ENCODE measurements around the gene TTC23.

The TTC23 gene

DNA sequence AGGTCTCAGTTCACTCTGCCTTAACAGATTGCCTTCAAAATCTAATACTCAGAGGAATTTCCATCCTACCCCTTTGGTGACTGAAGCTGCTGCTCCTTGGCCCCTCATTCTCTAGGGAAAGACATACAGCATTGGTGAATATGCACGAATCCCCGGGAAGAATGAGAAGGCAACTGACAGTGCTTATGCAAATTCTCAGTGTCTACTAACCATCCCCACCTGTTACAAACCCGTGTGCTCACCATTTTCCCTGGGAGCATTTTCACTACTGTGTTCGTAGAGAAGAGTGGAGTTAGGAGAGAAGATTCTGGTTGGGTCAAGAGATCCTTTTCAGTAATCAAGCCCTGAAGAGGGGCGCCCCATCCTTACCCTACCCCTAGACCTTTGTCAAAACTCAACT is 106.8 kb downstream of the TTC23 start:
- Histone ChIP-seq H3K27me3 (ENCODE audit: insufficient read depth, low read length) (no peaks in the 10 kb centered on the region), H3K4me1 (ENCODE audit: insufficient read depth, low read length) (peaks cover 31% of the 10 kb centered on the region), H3K9me3 (ENCODE audit: insufficient read depth, low read depth, low read length) (no peaks in the 10 kb centered on the region), H3K27ac (ENCODE audit: low read length) (no peak overlapping the region), H3K9ac (ENCODE audit: low read depth, low read length) (no peak overlapping the region), H3K4me3 (ENCODE audit: low read length) (no peak overlapping the region), H3K36me3 (ENCODE audit: insufficient read depth, low read depth, low read length) (no peaks in the 10 kb centered on the region; the same call in 1 of the 2 replicates)

DNA sequence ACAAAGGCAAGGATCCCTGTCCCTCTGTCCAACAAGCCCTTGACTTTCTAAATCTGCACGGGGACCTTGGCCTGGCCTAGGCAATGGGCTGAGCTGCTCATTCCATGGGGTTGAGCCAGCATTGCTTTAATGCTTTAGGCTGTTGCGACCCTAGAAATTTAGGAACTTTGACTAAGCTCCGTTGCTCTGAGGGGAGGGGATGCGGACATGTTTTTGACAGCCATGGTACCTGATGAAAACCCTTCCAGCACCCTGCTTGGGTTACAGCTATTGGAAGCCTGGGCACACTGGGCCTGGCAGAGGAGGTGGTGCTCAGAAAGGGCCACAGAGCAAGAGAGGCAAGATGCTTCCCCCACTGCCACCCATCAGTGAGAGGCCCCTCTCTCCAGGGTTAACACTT is 107.4 kb downstream of the TTC23 start:
- Histone ChIP-seq H3K9ac (ENCODE audit: low read depth, low read length) (no peak overlapping the region), H3K4me3 (ENCODE audit: low read length) (no peak overlapping the region), H3K36me3 (ENCODE audit: insufficient read depth, low read depth, low read length) (no peaks in the 10 kb centered on the region; the same call in 1 of the 2 replicates), H3K9me3 (ENCODE audit: insufficient read depth, low read depth, low read length) (no peaks in the 10 kb centered on the region), H3K27ac (ENCODE audit: low read length) (no peak overlapping the region), H3K27me3 (ENCODE audit: insufficient read depth, low read length) (no peaks in the 10 kb centered on the region), H3K4me1 (ENCODE audit: insufficient read depth, low read length) (peaks cover 31% of the 10 kb centered on the region)

DNA sequence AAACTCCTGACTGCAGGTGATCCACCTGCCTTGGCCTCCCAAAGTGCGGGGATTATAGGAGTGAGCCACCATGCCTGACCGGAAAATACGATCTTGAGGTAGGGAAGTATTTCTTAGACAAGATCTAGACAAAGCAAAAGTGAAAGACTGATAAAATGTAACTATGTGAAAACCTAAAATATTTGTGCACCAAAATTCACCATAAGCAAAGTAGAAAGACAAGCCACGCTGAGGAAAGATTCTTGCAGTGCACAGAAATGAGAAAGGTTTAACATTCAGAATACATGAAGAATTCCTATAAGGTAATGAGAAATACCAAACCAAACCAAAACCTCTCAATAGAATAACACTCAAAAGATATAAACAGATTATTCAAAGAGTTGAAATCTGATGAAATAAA is 108.8 kb downstream of the TTC23 start:
- Histone ChIP-seq H3K4me3 (ENCODE audit: low read length) (no peak overlapping the region), H3K27ac (ENCODE audit: low read length) (no peak overlapping the region), H3K27me3 (ENCODE audit: insufficient read depth, low read length) (no peaks in the 10 kb centered on the region), H3K9me3 (ENCODE audit: insufficient read depth, low read depth, low read length) (no peaks in the 10 kb centered on the region), H3K9ac (ENCODE audit: low read depth, low read length) (no peak overlapping the region), H3K36me3 (ENCODE audit: insufficient read depth, low read depth, low read length) (no peaks in the 10 kb centered on the region; the same call in 1 of the 2 replicates), H3K4me1 (ENCODE audit: insufficient read depth, low read length) (peaks cover 31% of the 10 kb centered on the region)

DNA sequence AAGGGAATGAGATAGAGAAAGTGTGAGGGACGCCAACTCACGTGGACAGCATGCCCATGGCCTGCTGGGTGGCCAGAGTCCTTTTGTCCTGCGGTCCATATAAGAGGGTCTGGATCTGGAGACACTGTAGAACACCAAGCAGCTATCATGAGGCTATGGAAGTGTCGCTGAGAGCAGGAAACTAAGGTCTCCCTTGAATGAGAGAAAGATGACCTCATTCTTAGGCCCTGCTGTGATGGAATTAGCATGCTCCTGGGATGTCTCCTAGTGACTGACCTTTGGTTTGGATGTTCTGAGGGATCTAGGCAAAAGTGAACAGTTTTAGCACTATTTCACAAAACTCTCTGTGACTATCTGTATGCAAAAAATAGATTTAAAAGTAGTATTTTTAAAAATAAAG is 110.1 kb downstream of the TTC23 start:
- Histone ChIP-seq H3K4me1 (ENCODE audit: insufficient read depth, low read length) (peaks cover 31% of the 10 kb centered on the region), H3K4me3 (ENCODE audit: low read length) (no peak overlapping the region), H3K9ac (ENCODE audit: low read depth, low read length) (no peak overlapping the region)

DNA sequence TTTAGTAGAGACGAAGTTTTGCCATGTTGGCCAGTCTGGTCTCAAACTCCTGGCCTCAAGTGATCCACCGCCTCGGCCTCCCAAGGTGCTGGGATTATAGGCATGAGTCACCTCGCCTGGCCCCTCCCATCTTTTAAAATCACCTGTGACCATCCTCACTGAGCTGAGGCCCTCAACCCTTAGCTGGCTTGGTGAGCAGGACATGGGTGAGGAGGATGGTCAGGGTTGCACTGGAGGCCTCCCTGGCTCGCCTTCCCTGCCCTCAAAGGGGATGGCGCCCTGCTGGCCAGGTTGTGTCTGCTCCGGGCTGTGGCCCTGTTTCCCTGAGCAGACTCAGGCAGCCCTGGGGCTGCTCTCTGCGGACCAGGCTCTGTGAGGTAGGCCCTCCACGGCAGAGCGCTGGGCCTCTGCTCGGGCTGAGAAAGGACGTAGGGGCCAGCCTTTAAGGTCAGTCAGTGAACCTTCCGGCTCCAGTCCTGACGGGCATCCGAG is 110.8 kb downstream of the TTC23 start:
- peaks cover 24% of the 10 kb centered on the region for H3K4me1 ChIP-seq (ENCODE audit: insufficient read depth, low read length)
- H3K4me3 ChIP-seq (ENCODE audit: low read length): no peak overlapping the region
- H3K36me3 ChIP-seq (ENCODE audit: insufficient read depth, low read depth, low read length): no peaks in the 10 kb centered on the region; the same call in 1 of the 2 replicates

More for the DNA sequence above, 110.1 kb downstream of the TTC23 start:
- no peaks in the 10 kb centered on the region; the same call in 1 of the 2 replicates for H3K36me3 ChIP-seq (ENCODE audit: insufficient read depth, low read depth, low read length)
- no peaks in the 10 kb centered on the region for H3K9me3 ChIP-seq (ENCODE audit: insufficient read depth, low read depth, low read length)
- H3K27ac ChIP-seq (ENCODE audit: low read length): no peak overlapping the region
- H3K27me3 ChIP-seq (ENCODE audit: insufficient read depth, low read length): no peaks in the 10 kb centered on the region

DNA sequence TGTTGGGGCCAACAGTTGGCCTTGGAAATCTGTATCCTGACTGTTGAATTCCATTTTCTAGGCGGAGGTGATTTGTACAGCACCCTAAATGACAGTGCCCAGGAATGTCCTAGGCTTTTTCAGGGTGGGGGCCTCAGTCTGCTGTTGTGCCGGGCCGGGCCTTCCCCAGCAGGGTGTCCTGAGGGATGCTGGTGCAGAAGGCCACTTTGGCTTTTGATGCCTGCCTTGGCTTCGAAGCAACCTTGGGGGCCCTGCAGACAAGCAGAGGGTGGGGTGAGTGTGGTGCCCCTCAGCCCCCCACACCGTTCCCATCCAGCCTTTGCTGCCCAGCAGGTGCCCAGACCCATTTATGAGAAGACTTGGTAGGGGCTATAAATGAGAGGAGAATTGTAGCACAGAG is 111.5 kb downstream of the TTC23 start:
- no peaks in the 10 kb centered on the region for H3K27me3 ChIP-seq (ENCODE audit: insufficient read depth, low read length)
- no peak overlapping the region for H3K27ac ChIP-seq (ENCODE audit: low read length)
- peaks cover 18% of the 10 kb centered on the region; the same call in 1 of the 2 replicates for H3K4me1 ChIP-seq (ENCODE audit: insufficient read depth, low read length)
- H3K4me3 ChIP-seq (ENCODE audit: low read length): no peak overlapping the region
- H3K9me3 ChIP-seq (ENCODE audit: insufficient read depth, low read depth, low read length): no peaks in the 10 kb centered on the region
- no peaks in the 10 kb centered on the region; the same call in 1 of the 2 replicates for H3K36me3 ChIP-seq (ENCODE audit: insufficient read depth, low read depth, low read length)
- H3K9ac ChIP-seq (ENCODE audit: low read depth, low read length): no peak overlapping the region

More for the DNA sequence above, 110.8 kb downstream of the TTC23 start:
- Histone ChIP-seq H3K9me3 (ENCODE audit: insufficient read depth, low read depth, low read length) (no peaks in the 10 kb centered on the region), H3K27ac (ENCODE audit: low read length) (no peak overlapping the region), H3K27me3 (ENCODE audit: insufficient read depth, low read length) (no peaks in the 10 kb centered on the region), H3K9ac (ENCODE audit: low read depth, low read length) (no peak overlapping the region)

DNA sequence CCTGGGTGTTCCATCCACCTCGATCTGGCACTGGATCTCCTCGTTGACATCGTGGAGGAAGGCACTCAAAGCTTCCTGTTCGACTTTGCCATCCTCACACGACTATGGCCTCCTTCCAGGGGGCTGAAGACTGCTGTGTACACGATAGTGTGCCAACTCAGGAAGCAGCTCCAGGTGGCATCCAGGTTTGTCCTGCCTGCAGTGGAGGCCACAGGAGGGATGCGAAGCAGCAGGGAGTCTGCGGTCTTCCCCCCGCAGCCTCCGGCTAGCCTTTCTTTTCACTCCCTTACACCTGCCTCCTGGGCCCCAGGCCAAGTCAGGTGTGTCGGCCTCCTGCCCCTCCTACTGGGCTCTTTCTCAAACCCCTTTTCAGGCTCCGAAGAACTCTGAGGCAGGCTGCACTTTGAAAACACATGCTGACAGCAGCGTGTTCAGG is 112.3 kb downstream of the TTC23 start:
- Histone ChIP-seq H3K27me3 (ENCODE audit: insufficient read depth, low read length) (no peaks in the 10 kb centered on the region), H3K9ac (ENCODE audit: low read depth, low read length) (no peak overlapping the region), H3K4me1 (ENCODE audit: insufficient read depth, low read length) (peaks cover 10% of the 10 kb centered on the region; the same call in 1 of the 2 replicates), H3K36me3 (ENCODE audit: insufficient read depth, low read depth, low read length) (no peaks in the 10 kb centered on the region; the same call in 1 of the 2 replicates), H3K4me3 (ENCODE audit: low read length) (no peak overlapping the region), H3K27ac (ENCODE audit: low read length) (no peak overlapping the region), H3K9me3 (ENCODE audit: insufficient read depth, low read depth, low read length) (no peaks in the 10 kb centered on the region)

DNA sequence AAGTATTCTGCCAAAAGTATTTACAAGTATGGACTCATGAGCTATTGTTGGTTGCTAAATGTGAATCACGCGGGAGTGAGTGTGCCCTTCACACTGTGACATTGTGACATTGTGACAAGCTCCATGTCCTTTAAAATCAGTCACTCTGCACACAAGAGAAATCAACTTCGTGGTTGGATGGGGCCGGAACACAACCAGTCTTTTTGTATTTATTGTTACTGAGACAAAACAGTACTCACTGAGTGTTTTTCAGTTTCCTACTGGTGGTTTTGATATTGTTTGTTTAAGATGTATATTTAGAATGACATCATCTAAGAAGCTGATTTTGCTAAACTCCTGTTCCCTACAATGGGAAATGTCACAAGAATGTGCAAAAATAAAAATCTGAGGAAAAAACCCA is 114.2 kb downstream of the TTC23 start:
- H3K9ac ChIP-seq (ENCODE audit: low read depth, low read length): no peak overlapping the region

DNA sequence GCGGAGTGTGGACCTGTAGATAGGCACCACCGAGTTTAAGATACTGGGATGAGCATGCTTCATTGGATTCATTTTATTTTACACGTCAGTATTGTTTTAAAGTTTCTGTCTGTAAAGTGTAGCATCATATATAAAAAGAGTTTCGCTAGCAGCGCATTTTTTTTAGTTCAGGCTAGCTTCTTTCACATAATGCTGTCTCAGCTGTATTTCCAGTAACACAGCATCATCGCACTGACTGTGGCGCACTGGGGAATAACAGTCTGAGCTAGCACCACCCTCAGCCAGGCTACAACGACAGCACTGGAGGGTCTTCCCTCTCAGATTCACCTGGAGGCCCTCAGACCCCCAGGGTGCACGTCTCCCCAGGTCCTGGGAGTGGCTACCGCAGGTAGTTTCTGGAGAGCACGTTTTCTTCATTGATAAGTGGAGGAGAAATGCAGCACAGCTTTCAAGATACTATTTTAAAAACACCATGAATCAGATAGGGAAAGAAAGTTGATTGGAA is 115.0 kb downstream of the TTC23 start:
- H3K9ac ChIP-seq (ENCODE audit: low read depth, low read length): no peak overlapping the region

More for the DNA sequence above, 114.2 kb downstream of the TTC23 start:
- no peak overlapping the region for H3K27ac ChIP-seq (ENCODE audit: low read length)
- H3K4me3 ChIP-seq (ENCODE audit: low read length): no peak overlapping the region
- no peaks in the 10 kb centered on the region for H3K27me3 ChIP-seq (ENCODE audit: insufficient read depth, low read length)
- no peaks in the 10 kb centered on the region for H3K9me3 ChIP-seq (ENCODE audit: insufficient read depth, low read depth, low read length)
- H3K36me3 ChIP-seq (ENCODE audit: insufficient read depth, low read depth, low read length): no peaks in the 10 kb centered on the region; the same call in 1 of the 2 replicates
- peaks cover 5% of the 10 kb centered on the region; the same call in 1 of the 2 replicates for H3K4me1 ChIP-seq (ENCODE audit: insufficient read depth, low read length)

DNA sequence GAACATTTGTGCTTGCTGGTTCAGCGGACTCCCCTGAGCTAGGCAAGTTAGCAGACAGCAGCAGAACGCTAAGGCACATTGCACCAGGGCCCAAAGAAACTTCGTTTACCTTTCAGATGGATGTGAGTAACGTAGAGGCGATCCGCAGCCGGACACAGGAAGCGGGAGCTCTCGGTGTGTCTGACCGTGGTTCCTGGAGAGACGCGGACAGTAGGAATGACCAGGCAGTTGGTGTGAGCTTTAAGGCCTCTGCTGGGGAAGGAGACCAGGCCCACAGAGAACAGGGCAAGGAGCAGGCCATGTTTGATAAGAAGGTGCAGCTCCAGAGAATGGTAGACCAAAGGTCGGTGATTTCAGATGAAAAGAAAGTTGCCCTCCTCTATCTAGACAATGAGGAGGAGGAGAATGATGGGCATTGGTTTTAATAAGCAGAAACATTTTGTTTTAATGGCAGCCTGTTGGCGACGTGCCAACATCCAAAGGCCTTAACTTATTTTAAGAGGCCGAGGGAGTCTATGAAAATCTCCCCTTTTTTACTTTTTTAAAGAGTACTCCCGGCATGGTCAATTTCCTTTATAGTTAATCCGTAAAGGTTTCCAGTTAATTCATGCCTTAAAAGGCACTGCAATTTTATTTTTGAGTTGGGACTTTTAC is 116.6 kb downstream of the TTC23 start:
- H3K36me3 ChIP-seq (ENCODE audit: insufficient read depth, low read depth, low read length): no peaks in the 10 kb centered on the region
- H3K4me3 ChIP-seq (ENCODE audit: low read length): no peak overlapping the region
- H3K9me3 ChIP-seq (ENCODE audit: insufficient read depth, low read depth, low read length): no peaks in the 10 kb centered on the region
- no peaks in the 10 kb centered on the region for H3K27me3 ChIP-seq (ENCODE audit: insufficient read depth, low read length)
- no peak overlapping the region for H3K27ac ChIP-seq (ENCODE audit: low read length)
- H3K4me1 ChIP-seq (ENCODE audit: insufficient read depth, low read length): no peaks in the 10 kb centered on the region
- H3K9ac ChIP-seq (ENCODE audit: low read depth, low read length): no peak overlapping the region

More for the DNA sequence above, 115.0 kb downstream of the TTC23 start:
- Histone ChIP-seq H3K9me3 (ENCODE audit: insufficient read depth, low read depth, low read length) (no peaks in the 10 kb centered on the region), H3K4me3 (ENCODE audit: low read length) (no peak overlapping the region), H3K27ac (ENCODE audit: low read length) (no peak overlapping the region), H3K36me3 (ENCODE audit: insufficient read depth, low read depth, low read length) (no peaks in the 10 kb centered on the region; the same call in 1 of the 2 replicates), H3K4me1 (ENCODE audit: insufficient read depth, low read length) (peaks cover 5% of the 10 kb centered on the region; the same call in 1 of the 2 replicates), H3K27me3 (ENCODE audit: insufficient read depth, low read length) (no peaks in the 10 kb centered on the region)

DNA sequence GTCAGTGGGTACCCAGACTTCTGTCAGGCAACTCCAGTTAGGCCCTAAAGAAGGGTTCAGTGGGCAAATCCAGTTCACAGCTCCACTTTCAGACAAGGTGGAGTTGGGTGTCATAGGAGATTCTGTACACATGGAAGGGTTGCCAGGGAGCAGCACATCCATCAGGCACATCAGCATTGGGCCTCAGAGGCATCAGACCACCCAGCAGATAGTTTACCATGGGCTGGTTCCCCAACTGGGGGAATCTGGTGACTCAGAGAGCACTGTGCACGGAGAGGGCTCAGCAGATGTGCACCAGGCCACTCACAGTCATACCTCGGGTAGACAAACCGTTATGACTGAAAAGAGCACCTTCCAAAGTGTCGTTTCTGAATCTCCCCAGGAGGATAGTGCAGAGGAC is 117.3 kb downstream of the TTC23 start:
- no peaks in the 10 kb centered on the region for H3K27me3 ChIP-seq (ENCODE audit: insufficient read depth, low read length)
- no peak overlapping the region for H3K27ac ChIP-seq (ENCODE audit: low read length)
- no peak overlapping the region for H3K4me3 ChIP-seq (ENCODE audit: low read length)
- no peak overlapping the region for H3K9ac ChIP-seq (ENCODE audit: low read depth, low read length)
- H3K36me3 ChIP-seq (ENCODE audit: insufficient read depth, low read depth, low read length): no peaks in the 10 kb centered on the region
- no peaks in the 10 kb centered on the region for H3K9me3 ChIP-seq (ENCODE audit: insufficient read depth, low read depth, low read length)
- no peaks in the 10 kb centered on the region for H3K4me1 ChIP-seq (ENCODE audit: insufficient read depth, low read length)

DNA sequence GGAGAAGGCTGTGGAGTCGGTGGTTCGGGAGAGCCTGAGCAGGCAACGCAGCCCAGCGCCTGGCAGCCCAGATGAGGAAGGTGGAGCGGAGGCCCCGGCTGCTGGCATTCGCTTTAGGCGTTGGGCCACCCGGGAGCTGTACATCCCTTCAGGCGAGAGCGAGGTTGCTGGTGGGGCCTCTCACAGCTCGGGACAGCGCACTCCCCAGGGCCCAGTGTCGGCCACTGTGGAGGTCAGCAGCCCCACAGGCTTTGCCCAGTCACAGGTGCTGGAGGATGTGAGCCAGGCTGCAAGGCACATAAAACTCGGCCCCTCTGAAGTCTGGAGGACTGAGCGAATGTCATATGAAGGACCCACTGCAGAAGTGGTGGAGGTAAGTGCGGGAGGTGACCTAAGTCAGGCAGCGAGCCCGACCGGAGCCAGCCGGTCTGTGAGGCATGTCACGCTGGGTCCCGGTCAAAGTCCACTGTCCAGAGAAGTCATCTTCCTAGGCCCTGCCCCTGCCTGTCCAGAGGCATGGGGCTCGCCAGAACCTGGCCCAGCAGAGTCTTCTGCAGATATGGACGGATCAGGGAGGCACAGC is 117.8 kb downstream of the TTC23 start:
- Histone ChIP-seq H3K27me3 (ENCODE audit: insufficient read depth, low read length) (no peaks in the 10 kb centered on the region), H3K27ac (ENCODE audit: low read length) (no peak overlapping the region)

More for the DNA sequence above, 117.8 kb downstream of the TTC23 start:
- Histone ChIP-seq H3K4me3 (ENCODE audit: low read length) (no peak overlapping the region), H3K9ac (ENCODE audit: low read depth, low read length) (no peak overlapping the region), H3K9me3 (ENCODE audit: insufficient read depth, low read depth, low read length) (no peaks in the 10 kb centered on the region), H3K36me3 (ENCODE audit: insufficient read depth, low read depth, low read length) (no peaks in the 10 kb centered on the region), H3K4me1 (ENCODE audit: insufficient read depth, low read length) (no peaks in the 10 kb centered on the region)

Data from iPS-20b (cell line).